ENCODE measurements around the gene CMSS1.

CMSS1 gene

DNA sequence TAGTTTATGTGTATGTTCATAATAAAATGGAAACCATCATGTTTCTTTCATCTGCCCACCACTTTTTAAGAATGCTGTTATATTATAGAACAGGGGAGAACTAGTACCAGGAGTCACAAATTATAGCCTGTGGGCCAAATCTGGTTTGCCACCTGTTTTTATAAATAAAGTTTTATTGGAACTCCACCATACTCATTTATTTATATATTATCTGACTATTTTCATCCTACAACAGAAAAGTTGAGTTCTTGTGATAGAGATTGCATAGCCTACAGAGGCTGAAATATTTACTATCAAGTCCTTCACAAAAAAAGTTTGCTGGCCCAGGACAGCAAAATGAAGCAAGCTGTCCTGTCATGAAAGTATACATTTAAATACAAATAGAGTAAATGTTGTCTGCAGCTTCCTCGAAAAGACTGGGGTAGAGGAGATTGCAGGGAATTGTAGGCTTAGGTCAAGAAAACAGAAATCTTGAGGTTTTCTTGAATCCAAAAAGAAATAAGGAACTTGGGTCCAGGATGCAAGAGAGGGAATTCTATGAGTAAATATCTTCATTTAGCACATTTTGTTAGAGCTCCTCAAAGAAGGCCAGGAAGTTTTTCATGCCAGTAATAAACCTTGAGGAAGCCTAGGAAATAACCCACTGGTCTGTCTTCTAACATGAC lies 255.5 kb downstream of the CMSS1 start:
- peak overlapping the region; percentile 92 for H3K27ac Mint-ChIP-seq
- H3K36me3 Mint-ChIP-seq (ENCODE audit: low read depth) = peaks cover 8% of the 10 kb centered on the region
- peaks cover 6% of the 10 kb centered on the region for H3K9me3 Mint-ChIP-seq
- H3K4me3 Mint-ChIP-seq = peak overlapping the region; percentile 71
- H3K4me1 Mint-ChIP-seq (ENCODE audit: low read depth) = peaks cover 66% of the 10 kb centered on the region
- H3K27me3 Mint-ChIP-seq (ENCODE audit: low read depth) = no peaks in the 10 kb centered on the region

DNA sequence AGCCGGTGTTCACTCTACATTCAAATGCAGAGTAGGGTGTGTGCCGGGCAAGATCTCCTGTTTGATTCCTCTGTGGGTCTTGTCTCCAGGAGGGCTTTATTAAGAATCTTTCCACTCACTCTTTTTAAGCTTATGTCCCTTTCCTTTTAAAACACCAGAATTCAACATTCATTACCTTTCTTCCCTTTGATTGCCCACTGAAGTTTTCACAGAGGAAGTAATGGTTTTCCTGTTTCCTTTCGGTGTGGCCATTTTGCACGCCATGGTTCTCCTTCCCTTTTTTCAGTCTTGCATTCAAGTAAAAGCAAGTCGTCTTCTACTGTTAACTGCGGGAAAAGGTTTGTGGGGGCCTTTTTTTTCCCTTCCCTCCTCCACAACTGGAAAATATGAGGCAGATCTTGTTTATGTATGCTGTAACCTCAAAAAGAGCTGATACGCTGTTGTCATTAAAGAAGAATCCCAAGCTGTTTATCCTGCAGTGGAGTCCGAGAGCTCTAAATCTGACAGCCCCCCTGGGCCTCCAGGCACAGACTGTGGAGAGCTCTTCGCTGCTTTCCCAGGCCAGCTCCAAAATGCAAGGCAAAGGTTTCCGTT lies 256.1 kb downstream of the CMSS1 start:
- Mint-ChIP-seq H3K36me3 (ENCODE audit: low read depth) (peaks cover 8% of the 10 kb centered on the region), H3K27ac (peak overlapping the region; percentile 92)

DNA sequence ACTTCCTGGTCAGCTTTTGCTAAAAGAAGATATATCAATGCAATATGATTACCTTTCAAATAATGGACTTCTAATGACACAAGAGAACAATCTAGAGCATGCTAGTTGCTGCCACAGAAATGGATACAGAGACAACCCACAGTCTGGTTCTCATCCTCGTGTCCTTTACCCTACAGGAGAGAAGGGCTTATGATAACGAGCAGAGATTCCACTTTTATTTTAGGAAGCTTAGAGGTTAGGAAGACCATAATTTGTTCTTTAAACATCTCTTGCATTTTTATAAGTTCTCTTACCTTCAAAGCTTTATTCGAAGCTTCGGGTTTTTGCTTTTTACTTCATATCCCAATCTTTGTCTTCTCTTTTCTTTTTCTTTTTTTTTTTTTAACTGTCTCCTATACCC lies 257.5 kb downstream of the CMSS1 start:
- Mint-ChIP-seq H3K4me3 (no peak overlapping the region), H3K4me1 (ENCODE audit: low read depth) (peaks cover 55% of the 10 kb centered on the region), H3K36me3 (ENCODE audit: low read depth) (peaks cover 10% of the 10 kb centered on the region), H3K9me3 (peaks cover 6% of the 10 kb centered on the region), H3K27me3 (ENCODE audit: low read depth) (no peaks in the 10 kb centered on the region), H3K27ac (peak overlapping the region; percentile 22)

More for the DNA sequence above, 256.1 kb downstream of the CMSS1 start:
- Mint-ChIP-seq H3K27me3 (ENCODE audit: low read depth) (no peaks in the 10 kb centered on the region), H3K4me3 (peak overlapping the region; percentile 71), H3K9me3 (peaks cover 6% of the 10 kb centered on the region), H3K4me1 (ENCODE audit: low read depth) (peaks cover 64% of the 10 kb centered on the region)

DNA sequence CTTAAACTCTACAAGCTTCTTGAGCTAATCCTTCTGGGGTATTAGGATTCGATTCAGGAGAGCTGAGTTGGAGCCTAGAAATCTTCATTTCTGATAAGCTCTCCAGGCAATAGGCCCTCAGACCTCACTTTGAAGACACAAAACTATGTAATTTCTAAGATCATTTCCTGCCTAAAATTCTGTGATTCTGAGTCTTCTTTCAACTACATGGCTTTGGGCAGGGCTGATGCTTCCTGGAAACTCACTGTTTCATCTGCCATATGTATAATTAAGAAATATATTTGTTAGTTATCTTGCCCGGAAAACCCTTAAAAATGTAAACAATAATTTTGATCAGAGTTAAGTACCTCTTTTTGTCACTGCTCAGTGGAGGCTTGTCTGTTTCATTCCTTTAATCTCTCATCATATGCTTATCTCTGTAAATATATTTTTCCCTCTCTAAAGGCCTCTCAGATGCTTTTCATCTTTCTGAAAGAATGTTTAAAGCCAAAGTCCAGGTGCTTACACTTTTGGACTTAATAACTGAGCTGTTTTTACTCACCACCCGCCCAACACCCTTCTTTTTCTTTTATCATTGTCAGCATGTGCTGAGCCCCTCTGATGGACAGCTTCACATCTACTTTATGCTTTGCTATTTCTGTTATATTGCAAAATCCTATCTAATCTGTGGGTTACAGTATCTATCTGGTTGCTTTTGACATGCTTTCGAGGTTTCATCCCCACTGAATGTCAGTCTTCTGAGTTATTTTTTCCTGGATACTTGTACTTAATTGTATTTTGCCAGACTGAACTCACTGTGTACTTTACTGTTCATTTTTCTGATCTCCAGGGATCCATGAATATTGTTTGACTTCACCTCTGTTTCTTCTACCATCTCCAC lies 258.4 kb downstream of the CMSS1 start:
- Mint-ChIP-seq H3K4me3 (peak overlapping the region; percentile 8), H3K27ac (peak overlapping the region; percentile 41), H3K27me3 (ENCODE audit: low read depth) (no peaks in the 10 kb centered on the region), H3K9me3 (peaks cover 6% of the 10 kb centered on the region), H3K4me1 (ENCODE audit: low read depth) (peaks cover 54% of the 10 kb centered on the region), H3K36me3 (ENCODE audit: low read depth) (peaks cover 13% of the 10 kb centered on the region)

DNA sequence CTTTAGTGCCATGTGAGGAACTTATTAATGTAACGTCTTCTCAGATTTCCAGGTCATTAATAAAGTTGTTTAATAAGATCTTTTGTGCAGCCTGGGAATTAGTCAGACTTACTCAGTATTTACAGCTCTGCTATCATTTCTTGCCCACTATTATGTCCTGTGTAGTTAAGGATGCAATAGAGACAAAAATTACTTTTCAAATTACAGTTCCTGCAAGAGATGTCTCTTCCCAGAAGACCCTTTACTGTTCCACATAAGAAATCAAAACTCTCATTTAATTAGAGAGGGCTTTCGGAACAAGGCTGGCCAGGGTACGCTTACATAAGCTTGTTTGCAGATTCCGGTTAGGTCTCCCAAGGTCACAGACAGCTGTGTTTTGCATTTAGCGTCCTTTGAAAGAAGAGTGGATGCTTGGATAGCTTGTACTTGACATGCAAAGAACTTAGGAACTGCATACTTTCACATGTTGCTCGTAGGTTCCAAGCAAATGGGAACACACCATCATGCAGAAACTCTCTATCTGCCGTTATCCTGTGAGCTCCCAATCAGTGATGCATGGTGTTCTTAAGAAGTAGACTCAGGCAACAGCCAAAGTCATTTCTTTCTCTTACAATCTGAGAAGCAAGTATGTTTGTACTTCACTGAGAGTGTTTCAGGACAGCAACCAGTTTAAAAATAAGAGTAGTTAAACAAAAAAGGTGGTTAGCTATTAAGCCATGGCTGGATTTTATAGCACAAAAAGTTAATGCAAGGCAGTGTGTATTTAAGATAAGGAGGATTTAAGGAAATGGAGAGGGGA lies 259.3 kb downstream of the CMSS1 start:
- peak overlapping the region; percentile 41 for H3K27ac Mint-ChIP-seq
- H3K27me3 Mint-ChIP-seq (ENCODE audit: low read depth) = no peaks in the 10 kb centered on the region
- peaks cover 46% of the 10 kb centered on the region for H3K4me1 Mint-ChIP-seq (ENCODE audit: low read depth)
- no peak overlapping the region for H3K4me3 Mint-ChIP-seq
- peaks cover 6% of the 10 kb centered on the region for H3K9me3 Mint-ChIP-seq
- H3K36me3 Mint-ChIP-seq (ENCODE audit: low read depth) = peaks cover 5% of the 10 kb centered on the region

DNA sequence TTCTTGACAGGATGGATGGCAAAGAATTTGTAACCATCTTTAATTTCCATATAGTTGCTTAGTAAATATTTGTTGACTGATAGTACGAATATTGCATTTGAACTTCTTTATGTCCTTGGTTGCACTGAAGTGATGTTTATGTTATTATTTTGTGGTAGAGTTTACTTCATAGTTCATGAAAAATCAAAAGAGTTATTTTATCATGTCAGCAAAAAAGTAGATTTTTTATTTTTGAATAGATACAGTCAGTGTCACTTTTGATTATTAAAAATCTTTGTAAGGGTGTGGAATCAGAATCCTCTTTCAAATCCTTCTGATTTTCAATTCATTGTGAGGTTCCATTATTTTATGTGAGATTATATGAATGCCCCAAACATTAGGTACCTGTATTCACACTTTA lies 261.7 kb downstream of the CMSS1 start:
- Mint-ChIP-seq H3K27me3 (ENCODE audit: low read depth) (no peaks in the 10 kb centered on the region), H3K36me3 (ENCODE audit: low read depth) (peaks cover 9% of the 10 kb centered on the region), H3K9me3 (no peaks in the 10 kb centered on the region), H3K4me1 (ENCODE audit: low read depth) (peaks cover 30% of the 10 kb centered on the region), H3K27ac (no peak overlapping the region), H3K4me3 (no peak overlapping the region)

DNA sequence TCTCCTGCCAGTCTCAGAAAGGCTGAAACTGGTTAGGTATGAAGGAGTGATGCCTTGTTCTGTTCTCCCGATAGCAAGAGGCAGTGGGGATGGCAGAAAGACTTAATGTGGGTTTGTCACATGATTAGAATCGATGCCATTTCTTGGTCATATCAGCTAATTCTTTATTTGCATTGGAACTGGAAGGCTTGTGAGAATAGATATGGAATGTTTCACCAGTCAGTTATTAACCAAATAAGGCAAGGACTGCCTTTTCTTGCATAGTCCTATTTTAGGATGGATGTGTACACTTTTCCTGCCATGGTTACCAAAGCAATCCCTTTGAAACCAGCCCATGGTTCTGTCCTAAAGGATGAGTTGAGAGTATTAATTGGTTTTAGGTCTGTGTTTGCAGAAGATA lies 262.9 kb downstream of the CMSS1 start:
- Mint-ChIP-seq H3K9me3 (no peaks in the 10 kb centered on the region), H3K4me3 (no peak overlapping the region), H3K36me3 (ENCODE audit: low read depth) (peaks cover 10% of the 10 kb centered on the region), H3K27me3 (ENCODE audit: low read depth) (no peaks in the 10 kb centered on the region), H3K4me1 (ENCODE audit: low read depth) (peaks cover 24% of the 10 kb centered on the region), H3K27ac (no peak overlapping the region)

DNA sequence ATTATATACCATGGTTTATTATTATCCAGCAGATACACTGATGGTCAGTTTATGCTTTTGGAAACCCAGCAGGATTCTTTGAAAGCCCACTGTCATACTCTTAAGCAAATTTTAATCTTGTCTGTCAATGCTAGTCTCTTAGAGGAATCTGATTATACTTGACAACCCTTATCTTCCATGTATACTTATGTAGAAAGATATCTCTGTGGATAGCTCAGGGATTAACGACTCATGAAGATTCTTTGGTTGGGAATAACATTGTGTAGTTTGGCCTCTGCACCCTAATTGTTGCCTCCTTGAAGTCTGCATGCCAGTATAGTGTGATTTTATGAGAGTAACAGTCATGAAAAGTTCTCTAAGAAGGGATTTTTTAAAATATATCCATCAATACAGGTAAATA lies 263.6 kb downstream of the CMSS1 start:
- Mint-ChIP-seq H3K27me3 (ENCODE audit: low read depth) (no peaks in the 10 kb centered on the region), H3K4me3 (no peak overlapping the region), H3K27ac (no peak overlapping the region), H3K36me3 (ENCODE audit: low read depth) (peaks cover 10% of the 10 kb centered on the region), H3K4me1 (ENCODE audit: low read depth) (peaks cover 17% of the 10 kb centered on the region), H3K9me3 (no peaks in the 10 kb centered on the region)

DNA sequence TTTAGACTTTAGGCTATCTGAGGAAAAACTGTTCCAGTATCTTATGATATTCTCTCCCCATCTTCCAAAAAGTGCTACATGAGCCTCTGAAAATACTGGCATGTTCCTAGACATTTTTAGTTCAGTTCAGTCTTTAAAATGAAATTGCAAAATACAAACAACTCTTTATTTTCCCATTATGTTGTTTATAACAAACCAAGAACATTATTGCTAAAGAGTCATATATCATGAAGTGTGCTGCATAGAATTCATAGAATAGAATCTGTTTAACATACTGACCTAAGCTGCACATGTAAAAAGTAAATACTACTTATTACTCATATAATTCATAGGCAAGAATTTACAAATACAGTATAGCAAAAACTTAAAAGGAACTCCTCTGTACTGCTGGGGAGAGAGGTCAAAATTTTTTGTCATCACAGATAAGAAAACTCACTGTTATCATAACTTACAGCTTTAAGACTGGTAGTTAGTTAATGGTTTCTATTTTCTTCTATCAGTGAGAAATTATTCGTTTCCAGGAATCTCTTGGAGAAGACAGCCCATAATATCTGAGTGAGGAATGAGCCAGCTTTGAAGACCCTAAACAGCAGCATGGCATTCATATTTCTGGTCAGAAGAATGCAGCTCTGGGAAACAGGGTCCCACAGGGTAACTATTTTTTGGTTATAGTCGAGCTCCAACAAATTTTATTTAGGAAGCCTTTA lies 264.5 kb downstream of the CMSS1 start:
- Mint-ChIP-seq H3K4me1 (ENCODE audit: low read depth) (peaks cover 16% of the 10 kb centered on the region), H3K36me3 (ENCODE audit: low read depth) (peaks cover 11% of the 10 kb centered on the region), H3K27me3 (ENCODE audit: low read depth) (peaks cover 4% of the 10 kb centered on the region), H3K27ac (no peak overlapping the region), H3K4me3 (no peak overlapping the region), H3K9me3 (no peaks in the 10 kb centered on the region)

DNA sequence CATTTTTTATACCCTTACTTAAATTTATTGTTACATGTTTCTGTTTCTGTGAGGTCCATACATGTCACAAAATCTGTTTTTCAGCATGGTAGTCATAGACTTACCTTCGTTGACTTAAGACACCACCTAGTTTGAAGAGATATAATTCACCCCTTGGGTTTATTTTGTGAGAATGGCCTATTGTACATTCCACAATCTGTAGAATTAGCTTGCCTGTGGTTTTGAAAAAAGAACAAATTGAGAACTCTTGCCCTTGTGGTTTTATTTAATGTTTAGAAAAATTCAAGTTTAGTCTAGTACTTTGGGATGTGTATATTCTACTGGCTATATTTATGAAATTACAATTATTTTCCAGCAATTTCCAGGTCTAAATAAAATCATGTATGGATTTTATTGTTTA lies 265.1 kb downstream of the CMSS1 start:
- H3K27ac Mint-ChIP-seq = no peak overlapping the region
- H3K36me3 Mint-ChIP-seq (ENCODE audit: low read depth) = peaks cover 11% of the 10 kb centered on the region
- H3K9me3 Mint-ChIP-seq = no peaks in the 10 kb centered on the region
- peaks cover 17% of the 10 kb centered on the region for H3K4me1 Mint-ChIP-seq (ENCODE audit: low read depth)
- peaks cover 4% of the 10 kb centered on the region for H3K27me3 Mint-ChIP-seq (ENCODE audit: low read depth)
- H3K4me3 Mint-ChIP-seq = no peak overlapping the region

DNA sequence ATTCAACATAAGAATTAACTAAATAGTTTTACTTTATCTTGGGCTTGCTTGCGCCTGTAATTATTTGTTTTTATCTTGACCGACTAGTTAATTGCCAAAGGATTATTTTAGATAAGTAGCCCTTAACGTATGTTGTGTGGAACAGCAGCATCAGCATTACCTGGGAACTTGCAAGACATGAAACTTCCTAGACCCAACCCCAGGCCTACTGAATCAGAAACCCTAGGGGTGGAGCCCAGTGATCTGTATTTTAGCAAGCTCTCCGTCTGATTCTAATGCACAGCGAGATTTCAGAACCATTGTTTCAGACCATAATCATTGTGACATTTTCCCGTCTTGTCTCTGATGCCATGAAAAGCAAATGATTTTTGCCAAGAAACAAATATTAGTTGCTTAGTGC lies 265.5 kb downstream of the CMSS1 start:
- Mint-ChIP-seq H3K9me3 (no peaks in the 10 kb centered on the region), H3K27me3 (ENCODE audit: low read depth) (peaks cover 4% of the 10 kb centered on the region), H3K27ac (no peak overlapping the region), H3K4me1 (ENCODE audit: low read depth) (peaks cover 17% of the 10 kb centered on the region), H3K36me3 (ENCODE audit: low read depth) (peaks cover 11% of the 10 kb centered on the region), H3K4me3 (no peak overlapping the region)

DNA sequence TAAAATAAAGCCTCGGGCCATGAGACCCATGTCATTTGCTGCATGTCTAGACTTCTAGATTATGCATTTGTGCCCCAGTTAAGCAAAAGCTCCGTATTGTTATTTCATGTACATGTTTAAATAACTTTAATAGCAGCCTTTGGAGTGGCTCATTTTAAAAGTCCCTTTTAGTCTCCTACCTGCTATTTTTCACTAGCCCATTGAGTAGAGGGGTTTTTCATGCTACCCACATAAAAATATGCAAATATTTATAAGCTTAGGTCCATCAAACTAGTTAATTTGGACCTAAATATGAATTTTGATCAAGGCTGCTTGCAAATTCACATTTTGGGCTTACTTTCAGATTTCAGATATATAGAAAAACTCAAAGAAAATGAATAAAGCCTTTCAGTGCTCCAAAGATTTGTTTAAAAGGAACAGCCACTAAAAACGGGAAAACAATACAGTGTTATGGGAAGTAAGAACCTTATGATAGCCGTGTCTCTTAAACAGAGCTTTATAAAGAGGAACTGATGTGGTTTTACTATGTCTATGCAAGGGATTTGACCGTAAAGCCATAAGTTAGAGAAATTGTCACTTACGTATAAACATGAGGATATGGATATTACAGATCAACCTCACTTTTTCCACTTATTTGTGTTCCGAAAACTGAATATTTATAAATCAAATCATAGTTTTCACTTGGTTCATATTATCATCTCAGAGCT lies 266.6 kb downstream of the CMSS1 start:
- Mint-ChIP-seq H3K27ac (no peak overlapping the region), H3K9me3 (no peaks in the 10 kb centered on the region), H3K36me3 (ENCODE audit: low read depth) (peaks cover 11% of the 10 kb centered on the region), H3K4me1 (ENCODE audit: low read depth) (peaks cover 24% of the 10 kb centered on the region), H3K4me3 (no peak overlapping the region), H3K27me3 (ENCODE audit: low read depth) (peaks cover 4% of the 10 kb centered on the region)

DNA sequence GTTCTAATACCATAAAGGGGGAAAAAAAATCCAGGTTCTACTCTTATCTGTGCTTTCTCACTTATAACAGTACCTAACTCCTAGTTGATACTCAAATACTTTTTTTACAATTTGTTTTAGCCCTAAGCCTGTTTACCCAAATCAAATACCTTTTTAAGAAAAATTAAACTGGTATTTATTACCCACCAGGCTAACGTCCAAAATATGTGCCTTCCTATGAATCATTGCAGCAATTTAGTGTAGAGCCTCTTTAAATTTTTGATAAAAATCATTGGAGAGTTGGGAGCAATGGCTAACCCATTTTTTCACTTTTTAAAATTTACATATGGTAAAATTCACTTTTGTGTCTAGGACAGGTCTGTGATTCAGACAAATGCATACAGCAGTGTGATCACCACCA lies 268.7 kb downstream of the CMSS1 start:
- Mint-ChIP-seq H3K27ac (no peak overlapping the region), H3K36me3 (ENCODE audit: low read depth) (peaks cover 7% of the 10 kb centered on the region), H3K27me3 (ENCODE audit: low read depth) (peaks cover 4% of the 10 kb centered on the region), H3K9me3 (no peaks in the 10 kb centered on the region), H3K4me3 (no peak overlapping the region), H3K4me1 (ENCODE audit: low read depth) (peaks cover 36% of the 10 kb centered on the region)

All from T-helper 1 cell treated with Interleukin-12 subunit alpha and Interleukin-12 subunit beta and Interleukin-4 antibody, amounts not matched to agents 30 μg/mL and 1 μg/mL, for 36 hours (primary cell).